Astrocyte (in vitro differentiated cells and primary cell): ENCODE results near the gene HOXC6. TPM values are rescaled to one million over a fixed set of nuclear protein-coding genes. Genes with fewer than 3 reads are reported as not detected.

ENCODE experiments used
- DNase-seq: peaks from one replicate; pipeline ENCODE4 v3.0.0-alpha.2; 2010; ENCODE audit warnings: low read depth
- FAIRE-seq: peaks from 2 replicates; lab custom pipeline; 2011; peaks lifted over from hg19 to GRCh38; lab: Jason Lieb, UNC
- H2AFZ ChIP-seq: 2 replicates; pipeline ENCODE4 v1.6.0; 2012; ENCODE audit warnings: low read depth, low read length, inconsistent platforms
- H3K27ac ChIP-seq: 2 replicates; pipeline ENCODE4 v1.5.1; 2011; ENCODE audit warnings: low read depth, low read length, inconsistent platforms
- H3K27me3 ChIP-seq: 2 replicates; pipeline ENCODE4 v1.6.0; 2011; ENCODE audit warnings: low read length, inconsistent platforms; ENCODE audit not compliant: insufficient read depth
- H3K36me3 ChIP-seq: 2 replicates; pipeline ENCODE4 v1.5.1; 2011; ENCODE audit warnings: low read length, inconsistent platforms; ENCODE audit not compliant: insufficient read depth
- H3K4me1 ChIP-seq: 2 replicates; pipeline ENCODE4 v1.5.1; 2011; ENCODE audit warnings: low read length, inconsistent platforms; ENCODE audit not compliant: insufficient read depth
- H3K4me2 ChIP-seq: 2 replicates; pipeline ENCODE4 v1.6.0; 2012; ENCODE audit warnings: low read length, inconsistent platforms
- H3K4me3 ChIP-seq: 2 replicates; pipeline ENCODE4 v1.5.1; 2011; ENCODE audit warnings: low read depth, mild to moderate bottlenecking, low read length, inconsistent platforms; ENCODE audit not compliant: insufficient read depth
- H3K79me2 ChIP-seq: 2 replicates; pipeline ENCODE4 v1.6.0; 2012; ENCODE audit warnings: mild to moderate bottlenecking, low read length, inconsistent platforms; ENCODE audit not compliant: insufficient read depth
- H3K9ac ChIP-seq: 2 replicates; pipeline ENCODE4 v1.6.0; 2012; ENCODE audit warnings: mild to moderate bottlenecking, low read length, inconsistent platforms
- H3K9me3 ChIP-seq: 2 replicates; pipeline ENCODE4 v1.5.1; 2012; ENCODE audit warnings: low read depth, mild to moderate bottlenecking, low read length, inconsistent platforms; ENCODE audit not compliant: insufficient read depth
- H4K20me1 ChIP-seq: 2 replicates; pipeline ENCODE4 v1.6.0; 2012; ENCODE audit warnings: low read length, inconsistent platforms; ENCODE audit not compliant: insufficient read depth
- H3K27ac Mint-ChIP-seq: one replicate; pipeline ENCODE4 v1.8.0; 2021; ENCODE audit warnings: mild to moderate bottlenecking, mixed read lengths; ENCODE audit not compliant: unreplicated experiment
- H3K27me3 Mint-ChIP-seq: one replicate; pipeline ENCODE4 v1.8.0; 2021; ENCODE audit warnings: low read depth, mixed read lengths; ENCODE audit not compliant: unreplicated experiment
- H3K36me3 Mint-ChIP-seq: one replicate; pipeline ENCODE4 v1.8.0; 2021; ENCODE audit warnings: low read depth, mixed read lengths; ENCODE audit not compliant: unreplicated experiment
- H3K4me1 Mint-ChIP-seq: one replicate; pipeline ENCODE4 v1.8.0; 2021; ENCODE audit warnings: low read depth, mixed read lengths; ENCODE audit not compliant: unreplicated experiment
- H3K4me3 Mint-ChIP-seq: one replicate; pipeline ENCODE4 v1.8.0; 2021; ENCODE audit warnings: mild to moderate bottlenecking, moderate library complexity, mixed read lengths; ENCODE audit not compliant: unreplicated experiment
- H3K9me3 Mint-ChIP-seq: one replicate; pipeline ENCODE4 v1.8.0; 2021; ENCODE audit warnings: mild to moderate bottlenecking, mixed read lengths; ENCODE audit not compliant: unreplicated experiment
- EZH2 ChIP-seq: IDR thresholded peaks from 2 replicates; pipeline ENCODE4 v1.6.1; 2012; ENCODE audit warnings: mild to moderate bottlenecking, low read length, inconsistent platforms; ENCODE audit not compliant: insufficient read depth
- total RNA-seq: library from RNA; stranded (reverse); gene quantifications from 2 replicates; pipeline ENCODE4 v1.2.1, GENCODE V29; 2021
- TF ChIP-seq, protein P1 (sequence below): IDR thresholded peaks from 2 replicates; pipeline ENCODE4 v1.5.1; 2011; ENCODE audit warnings: low read depth, mild to moderate bottlenecking, inconsistent platforms, low read length, moderate library complexity; ENCODE audit not compliant: insufficient read depth

Gene HOXC6
- total RNA-seq, 1 donor from 2014 or later, result not detected

DNA sequence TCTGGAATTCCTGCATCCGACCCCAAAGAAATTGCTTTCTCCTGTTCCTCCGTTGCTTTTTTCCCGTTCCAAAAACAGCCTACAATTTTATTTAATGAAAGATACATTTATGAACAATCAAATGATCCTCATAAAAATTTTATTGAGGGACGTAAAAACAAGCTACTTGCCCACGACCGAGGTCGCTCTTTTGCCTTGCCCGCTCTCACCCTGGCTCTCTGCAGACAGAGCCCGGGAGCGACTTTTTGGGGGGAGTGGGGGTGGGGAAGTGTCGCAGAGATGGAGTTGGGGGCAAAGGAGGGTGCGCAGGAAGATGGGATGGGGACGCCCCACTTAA, 29.4 kb upstream of the HOXC6 start:
- peaks cover 4% of the 10 kb centered on the region for H3K4me1 ChIP-seq
- H3K4me2 ChIP-seq, result no peak overlapping the region
- peaks cover 3% of the 10 kb centered on the region for H3K9me3 ChIP-seq
- Mint-ChIP-seq H3K4me3 (no peak overlapping the region), H3K36me3 (peaks cover 2% of the 10 kb centered on the region), H3K27ac (no peak overlapping the region), H3K9me3 (peaks cover 25% of the 10 kb centered on the region), H3K27me3 (peaks cover 84% of the 10 kb centered on the region), H3K4me1 (no peaks in the 10 kb centered on the region)
- no peak overlapping the region for H3K9ac ChIP-seq
- no peaks in the 10 kb centered on the region for H3K36me3 ChIP-seq
- H3K4me3 ChIP-seq, result no peak overlapping the region
- H3K27ac ChIP-seq, result no peak overlapping the region
- peaks cover 95% of the 10 kb centered on the region for H3K27me3 ChIP-seq
- FAIRE-seq (no peak), DNase-seq (no peak)
- no peaks in the 10 kb centered on the region for H3K79me2 ChIP-seq
- no peak for TF ChIP-seq EZH2
- TF ChIP-seq, protein P1, sequence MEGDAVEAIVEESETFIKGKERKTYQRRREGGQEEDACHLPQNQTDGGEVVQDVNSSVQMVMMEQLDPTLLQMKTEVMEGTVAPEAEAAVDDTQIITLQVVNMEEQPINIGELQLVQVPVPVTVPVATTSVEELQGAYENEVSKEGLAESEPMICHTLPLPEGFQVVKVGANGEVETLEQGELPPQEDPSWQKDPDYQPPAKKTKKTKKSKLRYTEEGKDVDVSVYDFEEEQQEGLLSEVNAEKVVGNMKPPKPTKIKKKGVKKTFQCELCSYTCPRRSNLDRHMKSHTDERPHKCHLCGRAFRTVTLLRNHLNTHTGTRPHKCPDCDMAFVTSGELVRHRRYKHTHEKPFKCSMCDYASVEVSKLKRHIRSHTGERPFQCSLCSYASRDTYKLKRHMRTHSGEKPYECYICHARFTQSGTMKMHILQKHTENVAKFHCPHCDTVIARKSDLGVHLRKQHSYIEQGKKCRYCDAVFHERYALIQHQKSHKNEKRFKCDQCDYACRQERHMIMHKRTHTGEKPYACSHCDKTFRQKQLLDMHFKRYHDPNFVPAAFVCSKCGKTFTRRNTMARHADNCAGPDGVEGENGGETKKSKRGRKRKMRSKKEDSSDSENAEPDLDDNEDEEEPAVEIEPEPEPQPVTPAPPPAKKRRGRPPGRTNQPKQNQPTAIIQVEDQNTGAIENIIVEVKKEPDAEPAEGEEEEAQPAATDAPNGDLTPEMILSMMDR, result no peak
- no peaks in the 10 kb centered on the region for H4K20me1 ChIP-seq
- no peak overlapping the region for H2AFZ ChIP-seq

DNA sequence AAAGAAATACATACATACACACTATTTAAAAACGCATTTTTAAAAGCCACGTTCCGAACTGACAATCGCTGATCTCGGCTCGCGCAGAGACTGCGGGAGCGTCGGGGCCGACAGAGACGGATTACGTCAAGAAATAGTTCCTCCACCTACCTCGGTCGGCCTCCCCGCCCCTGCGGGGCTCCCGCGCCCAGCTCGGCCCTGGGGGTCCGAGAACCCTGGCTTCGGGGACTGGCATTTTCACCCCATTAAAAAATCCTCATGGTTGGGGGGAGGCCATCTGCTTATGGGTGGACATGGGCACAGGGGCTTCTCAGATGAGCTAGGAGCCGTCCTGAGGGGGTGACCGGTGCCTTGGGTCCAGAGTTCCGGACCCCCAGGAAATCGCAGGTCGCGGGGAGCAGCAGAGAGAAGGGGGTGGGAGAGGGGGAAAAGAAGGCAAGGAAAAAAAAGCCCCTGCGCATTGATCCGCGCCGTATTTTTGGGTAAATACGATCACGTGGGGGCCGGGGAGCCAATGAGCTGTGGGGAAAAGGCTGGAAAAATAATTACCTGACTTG, 28.6 kb upstream of the HOXC6 start:
- Mint-ChIP-seq H3K27ac (no peak overlapping the region), H3K9me3 (peaks cover 22% of the 10 kb centered on the region), H3K4me1 (no peaks in the 10 kb centered on the region), H3K27me3 (peaks cover 86% of the 10 kb centered on the region), H3K36me3 (peaks cover 2% of the 10 kb centered on the region), H3K4me3 (no peak overlapping the region)
- TF ChIP-seq, protein P1, result no peak
- no peak for TF ChIP-seq EZH2
- H4K20me1 ChIP-seq, result no peaks in the 10 kb centered on the region
- H3K4me3 ChIP-seq, result no peak overlapping the region
- peaks cover 3% of the 10 kb centered on the region for H3K9me3 ChIP-seq
- H3K27ac ChIP-seq, result no peak overlapping the region
- no peak for FAIRE-seq
- peaks cover 95% of the 10 kb centered on the region for H3K27me3 ChIP-seq
- DNase-seq, result no peak
- H3K9ac ChIP-seq, result no peak overlapping the region
- no peaks in the 10 kb centered on the region for H3K36me3 ChIP-seq
- H3K4me2 ChIP-seq, result peak overlapping the region; percentile 60
- peaks cover 4% of the 10 kb centered on the region for H3K4me1 ChIP-seq
- H3K79me2 ChIP-seq, result no peaks in the 10 kb centered on the region
- no peak overlapping the region for H2AFZ ChIP-seq
